NCI-H1417 (cell line): ENCODE measurements around the gene NAP1L4.

ENCODE experiments used
- DNase-seq, 3 experiments: peaks; one replicate each; lab custom pipeline; 2025; lab: John Stamatoyannopoulos, UW

The NAP1L4 gene

DNA sequence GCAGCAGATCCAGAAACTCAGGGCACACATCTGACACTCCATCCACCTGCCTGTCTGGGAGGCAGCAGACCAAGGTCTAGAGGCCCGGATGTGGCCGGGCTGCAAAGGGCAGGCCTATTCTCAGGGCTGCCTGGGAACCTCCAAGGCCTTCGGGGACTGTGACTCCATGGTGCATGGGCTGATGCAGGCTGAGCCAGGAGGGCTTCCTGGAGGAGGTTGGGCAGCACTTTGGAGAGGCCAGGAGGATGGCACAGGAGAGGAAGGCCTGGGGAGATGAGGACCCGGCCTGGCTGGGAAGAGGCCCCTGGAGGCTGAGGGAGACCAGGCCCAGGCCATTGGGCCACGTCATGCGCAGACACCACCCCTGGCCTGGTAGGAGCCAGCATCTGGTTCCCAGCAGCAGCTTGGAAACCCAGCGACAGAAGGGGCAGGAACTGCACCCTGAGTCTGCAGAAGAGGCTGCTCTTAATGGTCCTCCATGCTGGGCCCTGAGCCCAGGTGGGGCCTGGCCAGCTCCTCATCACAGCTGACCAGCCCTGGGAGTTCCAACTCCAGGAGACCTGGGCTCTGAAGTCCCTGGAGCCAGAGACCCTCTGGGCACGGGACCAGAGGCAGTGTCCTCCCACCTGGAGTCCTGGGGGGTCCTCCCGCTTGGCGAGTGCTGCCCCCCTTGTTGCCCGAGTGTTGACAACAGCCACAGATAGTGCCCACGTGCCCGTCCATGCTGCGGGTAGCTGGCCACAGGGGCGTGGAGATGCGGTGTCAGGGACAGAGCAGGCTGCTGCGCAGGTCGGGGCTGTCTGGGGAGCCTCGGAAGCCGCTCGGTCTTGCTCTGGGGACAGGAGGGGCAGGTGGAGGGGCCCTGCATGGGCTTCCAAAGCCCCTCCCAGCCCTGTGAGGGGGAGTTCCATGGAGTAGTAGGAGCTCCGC lies 68.4 kb downstream of the NAP1L4 start:
- no peak for DNase-seq

GRCh38 chr11:2922655-2923054 lies 69.5 kb downstream of the NAP1L4 start:
- DNase-seq: no peak

- no peak for DNase-seq
These were observed 70.2 kb downstream of the NAP1L4 start for GRCh38 chr11:2921742-2922493.

GRCh38 chr11:2921261-2921660 lies 70.9 kb downstream of the NAP1L4 start:
- no peak for DNase-seq

GRCh38 chr11:2920343-2920742 lies 71.8 kb downstream of the NAP1L4 start:
- DNase-seq: no peak

DNA sequence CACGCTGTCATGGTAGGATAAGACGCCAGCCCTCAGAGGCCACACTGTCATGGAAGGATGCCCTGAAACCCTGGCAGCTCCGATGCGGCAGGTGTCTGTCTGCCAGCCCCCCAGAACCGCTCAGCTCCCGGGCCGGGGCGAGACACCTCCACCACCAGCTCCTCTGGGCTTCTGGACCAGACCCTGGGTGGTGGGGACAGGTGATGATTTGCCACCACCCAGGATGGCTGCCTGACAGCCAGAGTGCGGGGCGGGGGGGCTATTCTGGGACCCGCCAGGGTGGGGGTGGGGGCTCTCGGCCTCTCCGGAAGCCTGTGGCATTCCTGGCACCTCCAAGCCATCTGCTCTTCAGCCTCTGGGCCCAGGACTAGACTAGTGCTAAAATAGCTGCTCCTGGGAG lies 72.3 kb downstream of the NAP1L4 start:
- DNase-seq: no peak

- DNase-seq: no peak
These were observed 72.9 kb downstream of the NAP1L4 start for GRCh38 chr11:2919188-2919587.

DNA sequence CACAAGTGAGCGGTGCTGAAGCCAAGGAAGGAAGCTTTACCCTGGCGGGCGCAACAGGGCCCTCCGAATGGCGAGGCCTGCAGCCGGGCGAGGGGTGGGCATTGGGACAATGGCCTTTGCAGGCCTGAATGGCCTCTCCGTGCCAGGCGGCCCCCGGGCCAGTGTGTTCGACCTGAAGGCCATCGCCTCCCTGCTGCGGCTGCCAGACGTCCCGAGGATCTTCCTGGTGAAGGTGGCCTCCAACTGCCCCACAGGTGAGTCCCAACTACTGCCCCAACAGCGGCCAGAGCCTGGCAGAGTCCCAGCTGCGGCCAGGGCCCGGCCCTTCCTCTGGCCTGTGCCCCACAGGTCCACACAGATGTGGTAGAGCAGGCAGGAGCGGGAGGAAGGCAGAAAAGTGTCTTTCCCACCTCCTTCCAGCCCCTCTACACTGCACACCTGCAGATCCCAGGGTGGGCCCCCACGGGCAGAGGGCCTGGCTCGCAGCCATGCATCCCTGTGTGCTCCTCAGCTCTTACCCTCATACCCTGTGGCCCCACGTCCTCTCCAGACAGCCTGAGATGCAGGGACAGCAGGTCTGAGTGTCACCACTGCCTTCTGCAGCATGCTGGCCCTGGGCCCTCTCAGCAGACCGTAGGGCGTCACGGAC lies 74.2 kb downstream of the NAP1L4 start:
- DNase-seq: no peak

GRCh38 chr11:2916892-2917645 lies 75.1 kb downstream of the NAP1L4 start:
- DNase-seq: no peak

GRCh38 chr11:2916114-2916891 lies 75.8 kb downstream of the NAP1L4 start:
- no peak for DNase-seq

GRCh38 chr11:2915473-2915872 lies 76.7 kb downstream of the NAP1L4 start:
- no peak for DNase-seq

- no peak for DNase-seq
These were observed 77.5 kb downstream of the NAP1L4 start for GRCh38 chr11:2914455-2915195.

DNA sequence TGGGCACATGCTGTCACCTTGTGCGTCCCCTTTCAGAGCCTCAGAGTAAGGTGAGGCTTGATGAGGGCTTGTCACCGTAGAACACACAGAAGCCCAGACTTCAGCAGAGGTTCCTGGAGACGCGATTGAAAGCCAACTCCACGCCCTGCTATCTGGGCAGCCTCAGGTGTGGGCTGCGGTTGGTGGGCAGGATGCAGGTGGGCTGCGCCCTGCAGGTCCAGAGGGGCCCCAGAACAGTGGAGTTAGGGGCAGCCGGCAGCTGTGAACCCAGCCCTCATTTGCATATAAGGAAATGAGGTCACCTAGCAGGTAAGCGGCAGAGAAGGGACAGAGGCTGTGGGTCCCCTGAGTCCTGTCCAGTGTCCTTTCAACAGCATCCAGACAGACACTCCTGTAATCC lies 78.4 kb downstream of the NAP1L4 start:
- no peak for DNase-seq

DNA sequence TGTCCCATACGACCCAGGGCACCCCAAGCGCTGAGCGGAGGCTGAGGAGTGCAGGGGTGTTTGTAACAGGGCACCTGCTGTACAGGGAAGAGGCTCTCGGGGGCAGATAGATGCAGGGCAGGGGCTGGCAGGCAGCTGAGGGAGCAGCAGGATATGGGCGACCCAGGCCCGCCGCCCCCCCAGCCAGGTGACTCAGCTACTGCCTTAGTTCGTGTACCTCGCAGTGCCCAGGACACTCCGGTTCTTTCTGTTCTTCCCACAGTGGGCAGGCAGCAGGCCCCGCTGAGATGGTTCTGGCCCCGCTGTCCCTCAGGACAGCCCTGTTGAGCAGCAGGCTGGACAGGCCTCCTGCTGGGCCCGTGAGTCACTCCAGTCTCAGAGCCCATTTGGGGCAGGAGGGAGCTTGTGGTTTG lies 79.1 kb downstream of the NAP1L4 start:
- no peak for DNase-seq

DNA sequence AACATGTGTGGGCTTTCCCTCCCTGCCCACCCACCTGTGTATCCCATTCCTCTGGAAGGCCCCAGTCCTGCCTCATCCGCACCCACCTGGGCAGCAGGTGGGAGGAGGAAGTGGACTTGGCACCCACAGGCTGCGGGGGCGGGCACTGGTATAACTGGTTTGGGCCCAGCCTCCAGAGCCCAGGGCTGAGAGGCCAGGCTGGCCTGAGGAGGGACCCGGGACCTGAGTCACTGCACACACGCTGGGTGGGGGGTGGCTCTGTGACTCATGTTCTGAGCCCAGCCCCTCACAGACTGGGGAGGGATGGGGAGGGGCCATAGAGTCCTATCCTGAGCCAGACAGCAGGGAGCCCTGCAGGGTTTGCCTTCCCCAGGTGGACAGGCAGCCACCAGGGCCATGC lies 79.6 kb downstream of the NAP1L4 start:
- DNase-seq: no peak

DNA sequence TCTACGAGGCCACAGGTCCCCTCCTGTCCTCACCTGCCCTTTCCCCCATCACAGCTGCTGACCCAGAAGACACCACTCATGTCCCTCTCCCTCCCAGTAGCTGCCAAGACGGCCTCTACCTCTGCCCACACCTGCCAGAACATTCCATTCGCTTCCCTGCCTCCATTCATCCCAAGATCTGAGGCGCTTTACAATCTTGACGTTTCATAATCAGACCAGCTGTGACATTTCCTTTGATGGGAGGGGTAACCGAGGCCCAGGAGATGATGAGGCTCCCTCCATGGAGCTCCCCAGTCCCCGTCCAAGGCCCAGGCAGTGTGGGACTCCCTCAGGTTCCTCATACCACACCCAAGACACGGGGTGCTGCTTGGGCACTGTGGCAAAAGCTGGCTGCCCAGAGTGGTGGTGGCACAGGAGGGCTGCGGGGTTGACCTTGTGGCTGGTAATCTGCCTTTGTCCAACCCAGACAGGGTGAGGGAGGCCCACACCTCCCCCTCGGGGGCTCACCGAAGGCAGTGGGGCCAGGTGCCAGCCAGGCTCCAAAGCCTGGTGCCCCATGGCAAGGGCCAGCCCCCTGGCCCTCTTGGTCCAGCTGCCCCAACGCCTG lies 80.2 kb downstream of the NAP1L4 start:
- no peak for DNase-seq

GRCh38 chr11:2911088-2911784 lies 80.9 kb downstream of the NAP1L4 start:
- no peak for DNase-seq

- DNase-seq: no peak
These were observed 81.7 kb downstream of the NAP1L4 start for GRCh38 chr11:2910401-2910955.
